Loucy (cell line): Measurements from ENCODE around the gene CCBE1.

Experiments used
- H2AFZ ChIP-seq: fragments of 200-600 bp; sonication (generic); 2 replicates; pipeline ENCODE4 v1.6.0; 2016; ENCODE audit warnings: antibody characterized with exemption, mild to moderate bottlenecking, low read length, moderate library complexity
- H3F3A ChIP-seq: fragments of 200-600 bp; 2 replicates; pipeline ENCODE4 v1.6.0; 2016; ENCODE audit warnings: antibody characterized with exemption, low read depth, mild to moderate bottlenecking
- H3K27me3 ChIP-seq: fragments of 200-600 bp; sonication (generic); 2 replicates; pipeline ENCODE4 v1.6.1; 2014; ENCODE audit warnings: low read length, mild to moderate bottlenecking; ENCODE audit not compliant: insufficient read depth, poor library complexity, severe bottlenecking
- H3K36me3 ChIP-seq: fragments of 200-600 bp; sonication (generic); 2 replicates; pipeline ENCODE4 v1.6.1; 2016; ENCODE audit warnings: low read length; ENCODE audit not compliant: insufficient read depth
- H3K4me1 ChIP-seq: fragments of 200-600 bp; sonication (generic); 2 replicates; pipeline ENCODE4 v1.5.1; 2014; ENCODE audit warnings: low read length, mild to moderate bottlenecking; ENCODE audit not compliant: insufficient read depth, poor library complexity, severe bottlenecking
- H3K4me2 ChIP-seq: fragments of 200-600 bp; sonication (generic); 2 replicates; pipeline ENCODE4 v1.6.0; 2014; ENCODE audit warnings: antibody characterized with exemption, low read length, low read depth, mild to moderate bottlenecking; ENCODE audit not compliant: poor library complexity, severe bottlenecking
- H3K4me3 ChIP-seq: fragments of 200-600 bp; sonication (generic); 2 replicates; pipeline ENCODE4 v1.5.1; 2014; ENCODE audit warnings: low read length, mild to moderate bottlenecking, mixed read lengths; ENCODE audit not compliant: poor library complexity, severe bottlenecking
- H3K79me2 ChIP-seq: fragments of 200-600 bp; sonication (generic); 2 replicates; pipeline ENCODE4 v1.6.1; 2014; ENCODE audit warnings: low read length; ENCODE audit not compliant: insufficient read depth
- H3K9ac ChIP-seq: fragments of 200-600 bp; sonication (generic); 2 replicates; pipeline ENCODE4 v1.6.0; 2014; ENCODE audit warnings: mild to moderate bottlenecking, low read depth, low read length, moderate library complexity; ENCODE audit not compliant: poor library complexity, severe bottlenecking
- H3K9me2 ChIP-seq: fragments of 200-600 bp; sonication (generic); replicated peaks from 2 replicates; pipeline ENCODE4 v1.6.1; 2016; ENCODE audit warnings: low read depth, low read length, mixed read lengths
- H3K9me3 ChIP-seq: fragments of 200-600 bp; sonication (generic); 2 replicates; pipeline ENCODE4 v1.6.1; 2014; ENCODE audit warnings: mild to moderate bottlenecking, antibody characterized with exemption, low read length, low read depth; ENCODE audit not compliant: insufficient read depth
- H4K20me1 ChIP-seq: fragments of 200-600 bp; sonication (generic); 2 replicates; pipeline ENCODE4 v1.6.0; 2014; ENCODE audit warnings: antibody characterized with exemption, low read length, mild to moderate bottlenecking; ENCODE audit not compliant: insufficient read depth, poor library complexity, severe bottlenecking
- CTCF ChIP-seq: fragments of 200-600 bp; sonication (generic); conservative IDR thresholded peaks from 2 replicates; pipeline ENCODE4 v1.5.1; 2014; ENCODE audit warnings: mild to moderate bottlenecking, antibody characterized with exemption, low read length
- EZH2phosphoT487 ChIP-seq: fragments of 200-600 bp; IDR thresholded peaks from 2 replicates; pipeline ENCODE4 v1.6.1; 2018; ENCODE audit warnings: antibody characterized with exemption, mild to moderate bottlenecking, moderate library complexity, borderline replicate concordance

The CCBE1 gene

GRCh38 chr18:59736061-59736460 is 38.8 kb upstream of the CCBE1 start:
- no peaks in the 10 kb centered on the region for H3K4me1 ChIP-seq
- no peak overlapping the region for H3K9ac ChIP-seq
- H3K79me2 ChIP-seq, result no peaks in the 10 kb centered on the region

GRCh38 chr18:59735269-59735860 is 38.1 kb upstream of the CCBE1 start:
- no peak overlapping the region for H3K9ac ChIP-seq
- H3K36me3 ChIP-seq, result no peaks in the 10 kb centered on the region
- no peaks in the 10 kb centered on the region for H3K9me2 ChIP-seq
- no peak overlapping the region for H3K4me2 ChIP-seq
- no peaks in the 10 kb centered on the region for H3F3A ChIP-seq
- no peak overlapping the region for H3K4me3 ChIP-seq
- no peaks in the 10 kb centered on the region for H4K20me1 ChIP-seq
- H3K9me3 ChIP-seq, result no peaks in the 10 kb centered on the region
- no peaks in the 10 kb centered on the region for H3K27me3 ChIP-seq
- H3K79me2 ChIP-seq, result no peaks in the 10 kb centered on the region
- TF ChIP-seq EZH2phosphoT487 (no peak), CTCF (no peak)
- H2AFZ ChIP-seq, result no peak overlapping the region
- H3K4me1 ChIP-seq, result no peaks in the 10 kb centered on the region

More at GRCh38 chr18:59736061-59736460, 38.8 kb upstream of the CCBE1 start:
- Histone ChIP-seq H3K4me3 (no peak overlapping the region), H3F3A (no peaks in the 10 kb centered on the region), H3K9me3 (no peaks in the 10 kb centered on the region), H3K4me2 (no peak overlapping the region), H3K9me2 (no peaks in the 10 kb centered on the region), H4K20me1 (no peaks in the 10 kb centered on the region), H2AFZ (no peak overlapping the region), H3K27me3 (no peaks in the 10 kb centered on the region), H3K36me3 (no peaks in the 10 kb centered on the region)
- no peak for TF ChIP-seq EZH2phosphoT487
- TF ChIP-seq CTCF, result no peak

GRCh38 chr18:59733421-59733820 is 36.2 kb upstream of the CCBE1 start:
- Histone ChIP-seq H3K9me2 (no peaks in the 10 kb centered on the region), H3K4me2 (no peak overlapping the region), H4K20me1 (no peaks in the 10 kb centered on the region), H3K79me2 (no peaks in the 10 kb centered on the region), H2AFZ (no peak overlapping the region), H3K4me3 (no peak overlapping the region), H3F3A (no peaks in the 10 kb centered on the region), H3K36me3 (no peaks in the 10 kb centered on the region), H3K4me1 (no peaks in the 10 kb centered on the region), H3K9ac (no peak overlapping the region), H3K27me3 (no peaks in the 10 kb centered on the region), H3K9me3 (no peaks in the 10 kb centered on the region)
- TF ChIP-seq EZH2phosphoT487 (no peak), CTCF (no peak)
